Measurements from ENCODE around the gene ALG10.
"Not testable (repeated sequence)": the region's sequence is repeated elsewhere in the genome, so short reads cannot be mapped to it uniquely, and the experiment has no call there.

The ALG10 gene, protein sequence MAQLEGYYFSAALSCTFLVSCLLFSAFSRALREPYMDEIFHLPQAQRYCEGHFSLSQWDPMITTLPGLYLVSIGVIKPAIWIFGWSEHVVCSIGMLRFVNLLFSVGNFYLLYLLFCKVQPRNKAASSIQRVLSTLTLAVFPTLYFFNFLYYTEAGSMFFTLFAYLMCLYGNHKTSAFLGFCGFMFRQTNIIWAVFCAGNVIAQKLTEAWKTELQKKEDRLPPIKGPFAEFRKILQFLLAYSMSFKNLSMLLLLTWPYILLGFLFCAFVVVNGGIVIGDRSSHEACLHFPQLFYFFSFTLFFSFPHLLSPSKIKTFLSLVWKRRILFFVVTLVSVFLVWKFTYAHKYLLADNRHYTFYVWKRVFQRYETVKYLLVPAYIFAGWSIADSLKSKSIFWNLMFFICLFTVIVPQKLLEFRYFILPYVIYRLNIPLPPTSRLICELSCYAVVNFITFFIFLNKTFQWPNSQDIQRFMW

GRCh38 chr12:34022079-34022830 lies at the start of gene ALG10:
Gene ALG10 (plus strand): TSS chr12:34022496. CDS start chr12:34022600, 104 bp downstream.
- DNase-seq = peak; percentile 84 to 91 (median 88)

- not testable (repeated sequence) for DNase-seq
Measured at GRCh38 chr12:33972884-33973283, 49.4 kb upstream of the ALG10 start.

GRCh38 chr12:33977887-33978286 lies 44.4 kb upstream of the ALG10 start:
- no peak for DNase-seq

DNA sequence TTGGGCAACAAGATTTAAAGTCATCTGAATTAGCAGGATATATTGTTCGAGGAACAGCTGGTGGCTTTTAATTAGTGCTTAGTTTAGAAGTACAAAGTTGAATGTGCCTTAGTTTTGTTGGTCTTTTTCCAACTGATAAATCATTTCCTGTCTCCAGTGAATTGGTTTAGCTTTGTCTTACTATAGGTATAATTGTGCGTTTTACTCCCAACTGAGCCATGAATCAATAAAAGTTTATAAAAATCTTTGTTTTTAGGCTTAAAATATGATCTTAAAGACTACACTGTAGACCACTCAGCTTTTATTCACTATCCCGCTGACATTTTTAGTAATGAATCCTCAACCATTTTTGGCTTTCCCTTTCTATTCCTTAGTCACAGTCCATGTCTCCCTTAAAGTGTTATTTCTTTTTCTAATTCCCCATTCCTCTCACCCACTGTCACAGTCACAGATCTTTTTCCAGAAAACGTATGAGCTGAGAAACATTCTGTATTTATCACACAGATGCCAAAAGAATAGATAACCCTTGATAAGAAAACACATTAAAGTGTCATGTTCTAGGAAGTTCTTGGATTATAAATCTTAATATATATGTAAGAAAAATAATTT lies 34.0 kb upstream of the ALG10 start:
- DNase-seq = no peak

- no peak for DNase-seq
Measured at GRCh38 chr12:33988913-33989312, 33.4 kb upstream of the ALG10 start.

DNA sequence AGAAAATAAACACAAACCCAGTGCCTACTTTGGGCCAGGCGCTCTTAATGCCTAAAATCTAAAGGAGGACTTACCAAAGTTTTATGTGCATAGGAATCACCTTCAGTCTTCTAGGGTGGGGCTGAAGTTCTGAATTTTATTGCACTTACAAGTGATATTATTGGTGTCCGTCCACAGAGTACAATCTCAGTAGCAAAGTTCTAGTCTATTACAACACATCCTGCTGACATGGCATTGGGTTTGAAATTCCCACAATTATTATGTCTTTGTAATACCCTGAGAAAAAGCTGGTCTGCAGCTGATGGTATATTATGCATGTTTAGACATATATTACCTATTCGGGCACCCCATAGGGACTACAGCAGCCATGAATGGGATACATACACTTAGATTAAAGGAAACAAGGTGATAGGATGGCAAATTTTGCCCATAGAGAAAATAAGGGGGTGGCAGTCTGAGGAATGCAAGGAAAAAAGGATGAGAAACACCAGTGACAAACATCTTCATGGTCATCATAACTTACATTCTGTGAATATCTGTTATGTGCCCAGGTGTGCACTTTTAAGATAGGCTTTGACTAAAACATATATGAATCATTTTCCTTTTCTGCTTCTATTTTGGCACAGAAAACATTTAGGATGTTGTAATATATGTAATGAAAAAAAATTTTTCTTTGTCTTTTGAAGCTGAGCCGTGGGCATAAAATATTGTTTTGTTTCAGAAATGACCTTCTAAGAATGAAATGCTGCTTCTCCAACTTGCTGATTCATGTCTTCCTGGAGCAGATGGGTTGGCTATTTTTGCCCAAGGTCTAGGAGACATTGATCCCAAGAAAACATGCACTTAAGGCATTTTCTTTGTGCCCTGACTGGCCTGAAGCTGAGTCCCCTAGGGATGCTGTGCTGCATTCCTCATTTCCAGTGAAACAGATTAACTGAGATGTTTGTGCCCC lies 27.2 kb upstream of the ALG10 start:
- DNase-seq = no peak

DNA sequence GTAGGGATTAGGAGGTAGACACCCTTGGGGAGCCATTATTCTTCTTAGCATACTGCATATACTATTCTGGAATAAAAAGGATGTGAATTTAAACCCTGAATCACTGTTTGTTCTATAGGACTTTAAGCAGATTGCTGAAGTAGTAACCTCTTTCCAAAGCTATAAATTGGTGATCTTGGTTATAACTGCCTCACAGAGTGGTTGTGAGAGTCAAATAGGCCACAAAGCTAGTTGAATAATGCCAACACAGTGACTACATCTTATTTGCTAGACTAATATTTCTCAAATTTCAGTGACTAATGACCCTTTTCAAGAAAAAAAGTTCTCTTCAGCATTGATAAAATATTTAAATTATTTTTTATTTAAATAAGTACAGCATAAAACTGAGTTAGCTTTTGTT lies 13.5 kb upstream of the ALG10 start:
- DNase-seq = not testable (repeated sequence)

DNA sequence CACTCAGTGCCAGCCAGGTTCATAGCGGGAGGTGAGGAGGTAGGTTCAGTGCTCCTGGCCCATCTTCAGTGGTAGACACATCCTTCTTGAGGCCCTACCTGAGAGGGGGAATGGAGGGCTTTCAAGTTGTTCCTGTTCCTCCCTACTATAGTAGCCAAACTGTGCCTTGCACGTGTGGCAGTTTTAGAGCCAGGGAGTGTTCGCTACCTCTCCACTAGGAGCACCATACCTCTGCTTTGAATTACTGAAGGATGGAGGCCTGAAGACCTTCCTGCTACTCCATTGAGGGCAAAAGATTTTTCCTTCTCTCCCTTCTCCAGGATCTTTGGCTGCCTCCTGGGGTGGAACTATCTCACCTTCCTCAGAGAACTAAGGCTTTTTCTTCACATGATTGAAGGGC lies 5.9 kb upstream of the ALG10 start:
- no peak for DNase-seq

DNA sequence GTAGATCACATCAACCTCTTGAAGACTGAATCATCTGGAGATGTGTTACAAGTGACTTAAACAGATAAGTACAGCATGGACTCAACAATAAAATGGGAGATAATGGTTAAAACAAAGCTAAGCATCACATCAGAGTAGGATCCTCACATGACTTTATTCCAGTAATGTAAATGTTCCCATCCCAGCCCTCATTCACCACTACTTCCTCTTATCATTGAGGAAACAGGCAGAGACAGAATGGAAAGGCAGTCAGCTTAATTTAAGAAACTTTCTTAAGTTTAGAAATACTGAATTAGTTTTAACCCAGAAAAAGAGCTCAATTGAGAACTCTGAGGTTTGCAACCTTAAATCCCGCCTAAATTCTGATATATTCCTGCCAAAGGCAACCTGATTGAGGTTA lies 1.2 kb upstream of the ALG10 start:
- no peak for DNase-seq

- DNase-seq = not testable (repeated sequence)
Measured at GRCh38 chr12:34027661-34028060, 5.4 kb downstream of the ALG10 start.

- DNase-seq = no peak
Measured at GRCh38 chr12:34030591-34030990, 8.3 kb downstream of the ALG10 start.

GRCh38 chr12:34033628-34034296 lies 11.5 kb downstream of the ALG10 start:
- DNase-seq = no peak

DNA sequence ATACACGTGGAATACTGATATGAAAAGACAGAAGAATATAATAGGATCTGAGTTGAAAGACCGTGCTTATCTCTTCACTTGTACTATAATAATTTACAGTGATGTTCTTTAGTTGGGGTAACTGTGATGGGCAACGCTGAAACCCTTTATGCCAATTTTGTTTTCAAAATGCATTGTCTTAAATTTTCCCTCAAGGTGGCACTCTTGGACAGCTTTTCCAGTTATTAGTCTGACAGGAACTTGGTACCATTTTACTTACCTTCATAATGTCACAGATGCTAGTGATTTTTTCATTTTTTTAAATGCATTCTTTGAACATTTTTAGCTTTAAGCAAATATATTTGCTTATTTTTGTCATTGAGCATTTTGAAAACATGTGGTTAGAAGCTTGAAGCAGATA lies 16.1 kb downstream of the ALG10 start:
- DNase-seq = not testable (repeated sequence)

- no peak for DNase-seq
Measured at GRCh38 chr12:34046570-34046969, 24.3 kb downstream of the ALG10 start.

GRCh38 chr12:34047855-34048254 lies 25.6 kb downstream of the ALG10 start:
- not testable (repeated sequence) for DNase-seq

GRCh38 chr12:34048714-34049113 lies 26.4 kb downstream of the ALG10 start:
- no peak for DNase-seq

GRCh38 chr12:34051486-34051885 lies 29.2 kb downstream of the ALG10 start:
- DNase-seq = no peak

- no peak for DNase-seq
Measured at GRCh38 chr12:34054938-34055337, 32.6 kb downstream of the ALG10 start.
